H1 (cell line): ENCODE results near the gene LSM4.
A peak's percentile ranks its signal among the peaks of the same experiment; 100 is the strongest.

ENCODE experiments used
- CHD2 ChIP-seq: IDR thresholded peaks from 2 replicates; pipeline ENCODE4 v1.6.1; 2012; ENCODE audit warnings: low read length, improper control_type of control experiment
- CTCF ChIP-seq, 3 experiments: IDR thresholded peaks; 1 replicate in 2 of 3; 2 replicates in 1 of 3; pipeline versions ENCODE4 v1.5.1 to v1.6.1; 2011; ENCODE audit warnings: low read length in 3 of 3, mild to moderate bottlenecking in 3 of 3, inconsistent platforms in 2 of 3, low read depth in 1 of 3, moderate library complexity in 1 of 3; ENCODE audit not compliant: insufficient read depth in 1 of 3; ENCODE audit errors: control extremely low read depth in 1 of 3
- EZH2 ChIP-seq: fragments of 200-600 bp; sonication (generic); IDR thresholded peaks from 2 replicates; pipeline ENCODE4 v1.7.1; 2012; ENCODE audit warnings: low read depth, mild to moderate bottlenecking, moderate library complexity, low read length, inconsistent platforms; ENCODE audit not compliant: severe bottlenecking
- JUN ChIP-seq: IDR thresholded peaks from 2 replicates; pipeline ENCODE4 v1.6.1; 2011; ENCODE audit warnings: low read depth, mild to moderate bottlenecking, improper control_type of control experiment, low read length
- NRF1 ChIP-seq: IDR thresholded peaks from 2 replicates; pipeline ENCODE4 v1.6.1; 2011; ENCODE audit warnings: mild to moderate bottlenecking, low read depth, low read length, improper control_type of control experiment
- YY1 ChIP-seq: IDR thresholded peaks from 2 replicates; pipeline ENCODE4 v1.6.1; 2011; ENCODE audit warnings: low read depth, mild to moderate bottlenecking, low read length
- ZNF274 ChIP-seq: IDR thresholded peaks from 2 replicates; pipeline ENCODE4 v1.7.0; 2012; ENCODE audit warnings: low read length, borderline replicate concordance; ENCODE audit errors: extremely low read depth
- TF ChIP-seq, protein P1 (sequence below): IDR thresholded peaks from 2 replicates; pipeline ENCODE4 v1.6.1; 2011; ENCODE audit warnings: low read length, improper control_type of control experiment

GRCh38 chr19:18304208-18304457, 18.7 kb downstream of the LSM4 start:
- TF ChIP-seq JUN (no peak), CHD2 (no peak), EZH2 (no peak), CTCF (IDR thresholded peaks at IDR 0.05; ENCODE audit: control extremely low read depth in 1 of 3, insufficient read depth in 1 of 3, low read depth in 1 of 3, low read length in 3 of 3) (no peak), NRF1 (no peak), YY1 (0 out of 2 replicates have a peak, but pooled peaks have one; percentile 39), ZNF274 (no peak)
- TF ChIP-seq, protein P1, sequence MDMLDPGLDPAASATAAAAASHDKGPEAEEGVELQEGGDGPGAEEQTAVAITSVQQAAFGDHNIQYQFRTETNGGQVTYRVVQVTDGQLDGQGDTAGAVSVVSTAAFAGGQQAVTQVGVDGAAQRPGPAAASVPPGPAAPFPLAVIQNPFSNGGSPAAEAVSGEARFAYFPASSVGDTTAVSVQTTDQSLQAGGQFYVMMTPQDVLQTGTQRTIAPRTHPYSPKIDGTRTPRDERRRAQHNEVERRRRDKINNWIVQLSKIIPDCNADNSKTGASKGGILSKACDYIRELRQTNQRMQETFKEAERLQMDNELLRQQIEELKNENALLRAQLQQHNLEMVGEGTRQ = no peak
